Ascending aorta (tissue), 2 donors: ENCODE results near the gene KCNJ16. TPM values are rescaled to one million over a fixed set of nuclear protein-coding genes. Genes with fewer than 3 reads are reported as not detected.

Experiments used
- DNase-seq, 2 donors: peaks; one replicate each; pipeline ENCODE4 v3.0.0-alpha.2; 2019; ENCODE audit warnings: low spot score in 2 of 2
- H3K27ac ChIP-seq, 2 donors: fragments of 200-600 bp; sonication (generic); one replicate each; pipeline ENCODE4 v1.5.1; 2016 to 2017; ENCODE audit warnings: mild to moderate bottlenecking in 1 of 2
- H3K27me3 ChIP-seq: fragments of 200-600 bp; sonication (generic); one replicate; pipeline ENCODE4 v1.5.1; 2017
- H3K36me3 ChIP-seq, 2 donors: fragments of 200-600 bp; sonication (generic); one replicate each; pipeline ENCODE4 v1.5.1; 2016
- H3K4me1 ChIP-seq, 2 donors: fragments of 200-600 bp; sonication (generic); one replicate each; pipeline ENCODE4 v1.5.1; 2016 to 2017; ENCODE audit warnings: mild to moderate bottlenecking in 1 of 2
- H3K4me3 ChIP-seq, 2 donors: fragments of 200-600 bp; sonication (generic); one replicate each; pipeline ENCODE4 v1.5.1; 2016 to 2017; ENCODE audit warnings: mild to moderate bottlenecking in 1 of 2
- H3K9me3 ChIP-seq, 2 donors: fragments of 200-600 bp; sonication (generic); one replicate each; pipeline ENCODE4 v1.5.1; 2016
- CTCF ChIP-seq, 3 experiments: fragments of 200-600 bp in 2 of 3; fragments of 450-650 bp in 1 of 3; sonication (generic) in 2 of 3; IDR thresholded peaks; one replicate each; pipeline ENCODE4 v1.5.1; 2016 to 2019; ENCODE audit warnings: antibody characterized with exemption in 3 of 3, mild to moderate bottlenecking in 1 of 3, moderate library complexity in 1 of 3
- intact Hi-C: fragments of 100-400 bp; cut with DNase I; formaldehyde crosslinking; loops from one replicate; pipeline ENCODE4 v1.15.1; 2023
- total RNA-seq: library from RNA; depleted of rRNA; stranded (reverse); fragments of >200 nt; gene quantifications from one replicate; pipeline ENCODE4 v1.1.0, GENCODE V29; 2016

Gene KCNJ16
- total RNA-seq, 1 donor from 2014 or later, result not detected

- Histone ChIP-seq H3K4me1 (no peaks in the 10 kb centered on the region), H3K9me3 (no peaks in the 10 kb centered on the region), H3K4me3 (no peak overlapping the region), H3K36me3 (no peaks in the 10 kb centered on the region), H3K27me3 (no peaks in the 10 kb centered on the region), H3K27ac (no peak overlapping the region)
- intact Hi-C loops, result no loop called here
- DNase-seq, result no peak
- no peak for TF ChIP-seq CTCF (IDR thresholded peaks at IDR 0.05)
Measured at GRCh38 chr17:70059071-70059470, 16.0 kb upstream of the KCNJ16 start.

GRCh38 chr17:70059649-70060048 lies 15.4 kb upstream of the KCNJ16 start:
- H3K36me3 ChIP-seq, result no peaks in the 10 kb centered on the region
- no peak for TF ChIP-seq CTCF (IDR thresholded peaks at IDR 0.05)
- H3K9me3 ChIP-seq, result no peaks in the 10 kb centered on the region
- no peaks in the 10 kb centered on the region for H3K27me3 ChIP-seq
- H3K4me3 ChIP-seq, result no peak overlapping the region
- no peaks in the 10 kb centered on the region for H3K4me1 ChIP-seq
- no peak overlapping the region for H3K27ac ChIP-seq
- no peak for DNase-seq
- intact Hi-C loops, result loop anchor here (10.0 kb wide), 1 partner anchor 495 kb away; no protein-coding TSS in a partner anchor

- Histone ChIP-seq H3K27ac (no peak overlapping the region), H3K9me3 (no peaks in the 10 kb centered on the region), H3K4me3 (no peak overlapping the region), H3K27me3 (no peaks in the 10 kb centered on the region), H3K36me3 (no peaks in the 10 kb centered on the region), H3K4me1 (no peaks in the 10 kb centered on the region)
- no peak for TF ChIP-seq CTCF (IDR thresholded peaks at IDR 0.05)
- no peak for DNase-seq
- intact Hi-C loops, result loop anchor here (10.0 kb wide), 1 partner anchor 496 kb away; no protein-coding TSS in a partner anchor
Measured at GRCh38 chr17:70060415-70060814, 14.6 kb upstream of the KCNJ16 start.

- no peak overlapping the region for H3K27ac ChIP-seq
- H3K4me3 ChIP-seq, result no peak overlapping the region
- no peaks in the 10 kb centered on the region for H3K36me3 ChIP-seq
- no peaks in the 10 kb centered on the region for H3K27me3 ChIP-seq
- TF ChIP-seq CTCF (IDR thresholded peaks at IDR 0.05), result no peak
- no peaks in the 10 kb centered on the region for H3K9me3 ChIP-seq
- no peak for DNase-seq
- intact Hi-C loops, result loop anchor here (10.0 kb wide), 1 partner anchor 502 kb away; no protein-coding TSS in a partner anchor
- H3K4me1 ChIP-seq, result no peaks in the 10 kb centered on the region
Measured at GRCh38 chr17:70067134-70067533, 7.9 kb upstream of the KCNJ16 start.

- Histone ChIP-seq H3K36me3 (no peaks in the 10 kb centered on the region), H3K4me1 (no peaks in the 10 kb centered on the region), H3K9me3 (no peaks in the 10 kb centered on the region), H3K27me3 (no peaks in the 10 kb centered on the region), H3K27ac (no peak overlapping the region), H3K4me3 (no peak overlapping the region)
- no peak for TF ChIP-seq CTCF (IDR thresholded peaks at IDR 0.05)
- intact Hi-C loops, result no loop called here
- no peak for DNase-seq
Measured at GRCh38 chr17:70070305-70071027, 4.6 kb upstream of the KCNJ16 start.
